PC-9 (cell line): ENCODE measurements around the gene NCKIPSD. TPM values are rescaled to one million over a fixed set of nuclear protein-coding genes. Genes with fewer than 3 reads are reported as not detected.
"Not testable (repeated sequence)": the region's sequence is repeated elsewhere in the genome, so short reads cannot be mapped to it uniquely, and the experiment has no call there.

ENCODE experiments used
- BruUV-seq: library from RNA; stranded (reverse); fragments of 400-500 nt; replicated peaks from 2 replicates; lab custom pipeline; 2021; lab: Mats Ljungman, UMichigan
- CTCF ChIA-PET: fragments of 300-600 bp; sonication (Branson Sonifier 250); formaldehyde crosslinking; loops from one replicate; lab custom pipeline; 2022; ENCODE audit warnings: antibody characterized with exemption; lab: Charles Lee
- POLR2A ChIA-PET: fragments of 300-600 bp; sonication (Branson Sonifier 250); formaldehyde crosslinking; loops from one replicate; lab custom pipeline; 2022; ENCODE audit warnings: antibody characterized with exemption; ENCODE audit not compliant: unreplicated experiment; lab: Charles Lee
- DNase-seq, 2 experiments: peaks; one replicate each; pipeline versions ENCODE4 v3.0.0 to v3.0.0-alpha.2; 2015 to 2022; ENCODE audit warnings: mixed read lengths in 1 of 2
- H2AFZ ChIP-seq: fragments of 200-600 bp; sonication (generic); 2 replicates; pipeline ENCODE4 v1.8.1; 2017; ENCODE audit warnings: antibody characterized with exemption
- H3F3A ChIP-seq: fragments of 200-600 bp; sonication (generic); 2 replicates; pipeline ENCODE4 v1.8.1; 2017; ENCODE audit warnings: antibody characterized with exemption, mild to moderate bottlenecking, low read depth; ENCODE audit not compliant: insufficient read depth
- H3K27ac ChIP-seq: fragments of 200-600 bp; sonication (generic); 2 replicates; pipeline ENCODE4 v1.6.1; 2016; ENCODE audit warnings: mixed run types
- H3K27me3 ChIP-seq: fragments of 200-600 bp; sonication (generic); 2 replicates; pipeline ENCODE4 v1.6.1; 2016; ENCODE audit warnings: low read depth, mixed run types; ENCODE audit not compliant: insufficient read depth
- H3K36me3 ChIP-seq: fragments of 200-600 bp; sonication (generic); 2 replicates; pipeline ENCODE4 v1.6.1; 2016; ENCODE audit warnings: low read depth, mixed run types
- H3K4me1 ChIP-seq: fragments of 200-600 bp; sonication (generic); replicated peaks from 2 replicates; pipeline ENCODE4 v1.6.1; 2016; ENCODE audit warnings: mixed run types; ENCODE audit not compliant: insufficient read depth
- H3K4me2 ChIP-seq: fragments of 200-600 bp; sonication (generic); 2 replicates; pipeline ENCODE4 v1.6.1; 2017; ENCODE audit warnings: mixed run types
- H3K4me3 ChIP-seq: fragments of 200-600 bp; sonication (generic); 2 replicates; pipeline ENCODE4 v1.6.1; 2016; ENCODE audit warnings: mixed run types
- H3K79me2 ChIP-seq: fragments of 200-600 bp; sonication (generic); 2 replicates; pipeline ENCODE4 v1.6.1; 2017; ENCODE audit warnings: low read depth, mixed run types
- H3K9me2 ChIP-seq: fragments of 200-600 bp; sonication (generic); 2 replicates; pipeline ENCODE4 v1.8.1; 2017; ENCODE audit warnings: mild to moderate bottlenecking; ENCODE audit not compliant: insufficient read depth
- H3K9me3 ChIP-seq: fragments of 200-600 bp; sonication (generic); 2 replicates; pipeline ENCODE4 v1.8.1; 2016; ENCODE audit warnings: low read depth; ENCODE audit not compliant: insufficient read depth
- H4K20me1 ChIP-seq: fragments of 200-600 bp; sonication (generic); 2 replicates; pipeline ENCODE4 v1.8.1; 2017; ENCODE audit not compliant: insufficient read depth
- CTCF ChIP-seq: fragments of 200-600 bp; sonication (generic); conservative IDR thresholded peaks from 2 replicates; pipeline ENCODE4 v1.6.1; 2017; ENCODE audit warnings: mixed run types, antibody characterized with exemption, mild to moderate bottlenecking, moderate library complexity
- EZH2 ChIP-seq: fragments of 200-600 bp; sonication (generic); IDR thresholded peaks from 2 replicates; pipeline ENCODE4 v1.8.0; 2017; ENCODE audit warnings: antibody characterized with exemption, low read depth
- intact Hi-C: fragments of 100-400 bp; cut with micrococcal nuclease; formaldehyde crosslinking; loops from one replicate; pipeline ENCODE4 v1.10.0; 2022; ENCODE audit not compliant: unreplicated experiment
- total RNA-seq: library from RNA; stranded (reverse); gene quantifications from 2 replicates; pipeline ENCODE4 v1.2.3, GENCODE V29; 2021

The NCKIPSD gene
- total RNA-seq, 1 experiment from 2014 or later, result 53.3 TPM

- Histone ChIP-seq H3K4me2 (no peak overlapping the region), H3F3A (no peaks in the 10 kb centered on the region), H3K36me3 (no peaks in the 10 kb centered on the region), H3K4me3 (no peak overlapping the region), H3K79me2 (no peaks in the 10 kb centered on the region), H3K4me1 (no peaks in the 10 kb centered on the region), H3K27me3 (no peaks in the 10 kb centered on the region), H4K20me1 (no peaks in the 10 kb centered on the region), H3K9me2 (no peaks in the 10 kb centered on the region), H3K9me3 (no peaks in the 10 kb centered on the region), H3K27ac (no peak overlapping the region), H2AFZ (no peak overlapping the region)
- POLR2A ChIA-PET, result no interaction called here
- no TSS peak for BruUV-seq
- TF ChIP-seq CTCF, result no peak
- no peak for TF ChIP-seq EZH2
- CTCF ChIA-PET, result no interaction called here
- intact Hi-C loops, result no loop called here
- DNase-seq, result peak in 1 of 2 experiments; percentile 38
These were observed 41.8 kb upstream of the NCKIPSD start for GRCh38 chr3:48727511-48727910.

- CTCF ChIA-PET, POLR2A ChIA-PET, H3K4me3 ChIP-seq, H3K4me1 ChIP-seq, H2AFZ ChIP-seq, H3K27me3 ChIP-seq, H3K9me2 ChIP-seq, H3K9me3 ChIP-seq, H4K20me1 ChIP-seq, H3K79me2 ChIP-seq, H3K36me3 ChIP-seq, H3K4me2 ChIP-seq, intact Hi-C loops, DNase-seq, H3F3A ChIP-seq, H3K27ac ChIP-seq, BruUV-seq: not testable (repeated sequence)
These were observed 39.6 kb upstream of the NCKIPSD start for GRCh38 chr3:48725185-48725855.

GRCh38 chr3:48723725-48724124 is 38.0 kb upstream of the NCKIPSD start:
- no peaks in the 10 kb centered on the region for H3K9me3 ChIP-seq
- no peak overlapping the region for H3K4me2 ChIP-seq
- no peaks in the 10 kb centered on the region for H3K4me1 ChIP-seq
- no peaks in the 10 kb centered on the region for H3F3A ChIP-seq
- no peaks in the 10 kb centered on the region for H3K9me2 ChIP-seq
- no TSS peak for BruUV-seq
- no peaks in the 10 kb centered on the region for H3K36me3 ChIP-seq
- no peak overlapping the region for H2AFZ ChIP-seq
- no peaks in the 10 kb centered on the region for H4K20me1 ChIP-seq
- H3K27me3 ChIP-seq, result no peaks in the 10 kb centered on the region
- no peaks in the 10 kb centered on the region for H3K79me2 ChIP-seq
- ChIA-PET CTCF (no interaction called here), POLR2A (no interaction called here)
- DNase-seq, result no peak
- no peak for TF ChIP-seq CTCF
- TF ChIP-seq EZH2, result no peak
- H3K27ac ChIP-seq, result no peak overlapping the region
- intact Hi-C loops, result no loop called here
- H3K4me3 ChIP-seq, result no peak overlapping the region

- H3K36me3 ChIP-seq, H3K9me2 ChIP-seq, BruUV-seq, H2AFZ ChIP-seq, H3K4me3 ChIP-seq, CTCF ChIA-PET, H3K27me3 ChIP-seq, H3K9me3 ChIP-seq, H3K79me2 ChIP-seq, H3K4me1 ChIP-seq, H3K27ac ChIP-seq, DNase-seq, H3K4me2 ChIP-seq, H3F3A ChIP-seq, intact Hi-C loops, H4K20me1 ChIP-seq, POLR2A ChIA-PET: not testable (repeated sequence)
These were observed 37.6 kb upstream of the NCKIPSD start for GRCh38 chr3:48723293-48723692.
